H1 (cell line): ENCODE measurements around the gene WNT9A. TPM values are rescaled to one million over a fixed set of nuclear protein-coding genes. Genes with fewer than 3 reads are reported as not detected.
"Not testable (repeated sequence)": the region's sequence is repeated elsewhere in the genome, so short reads cannot be mapped to it uniquely, and the experiment has no call there.

Source experiments
- CTCF ChIA-PET: fragments of 300-600 bp; sonication (Branson Sonifier 250); formaldehyde crosslinking; loops from one replicate; lab custom pipeline; 2021; ENCODE audit not compliant: partially characterized antibody; lab: Charles Lee
- POLR2A ChIA-PET: fragments of 300-600 bp; sonication (Branson Sonifier 250); formaldehyde crosslinking; loops from one replicate; lab custom pipeline; 2021; ENCODE audit warnings: inconsistent platforms; ENCODE audit not compliant: partially characterized antibody; lab: Charles Lee
- DNase-seq, 2 experiments: peaks; one replicate each; pipeline versions ENCODE4 v3.0.0 to v3.0.0-alpha.2; 2010 to 2022; ENCODE audit warnings: low spot score in 2 of 2, low read depth in 1 of 2, mixed read lengths in 1 of 2
- FAIRE-seq: peaks from 2 replicates; lab custom pipeline; 2011; peaks lifted over from hg19 to GRCh38; lab: Jason Lieb, UNC
- H2AFZ ChIP-seq: 2 replicates; pipeline ENCODE4 v1.8.1; 2012; ENCODE audit warnings: low read length, inconsistent platforms
- H2AK5ac ChIP-seq: 2 replicates; pipeline ENCODE4 v1.6.1; 2013; ENCODE audit warnings: low read depth, low read length
- H2BK120ac ChIP-seq: replicated peaks from 2 replicates; pipeline ENCODE3; 2013; ENCODE audit warnings: low read depth, low read length, inconsistent platforms
- H2BK12ac ChIP-seq: 2 replicates; pipeline ENCODE4 v1.6.1; 2013; ENCODE audit warnings: low read depth, low read length
- H2BK15ac ChIP-seq: 2 replicates; pipeline ENCODE4 v1.6.1; 2013; ENCODE audit warnings: low read length
- H2BK20ac ChIP-seq: 2 replicates; pipeline ENCODE4 v1.6.1; 2013; ENCODE audit warnings: low read length
- H2BK5ac ChIP-seq: 2 replicates; pipeline ENCODE4 v1.6.1; 2013; ENCODE audit warnings: low read depth, low read length
- H3K14ac ChIP-seq: 2 replicates; pipeline ENCODE4 v1.6.1; 2013; ENCODE audit warnings: inconsistent platforms; ENCODE audit not compliant: insufficient read length
- H3K18ac ChIP-seq: 2 replicates; pipeline ENCODE4 v1.6.1; 2013; ENCODE audit warnings: low read length; ENCODE audit errors: extremely low read depth
- H3K23ac ChIP-seq: 2 replicates; pipeline ENCODE4 v1.6.1; 2013; ENCODE audit warnings: inconsistent platforms; ENCODE audit not compliant: insufficient read length
- H3K23me2 ChIP-seq: 2 replicates; pipeline ENCODE4 v1.6.1; 2013; ENCODE audit warnings: low read depth, low read length
- H3K27ac ChIP-seq: 2 replicates; pipeline ENCODE4 v1.6.1; 2011; ENCODE audit warnings: low read depth, low read length, inconsistent platforms
- H3K27me3 ChIP-seq, 4 experiments: replicated peaks in 1 of 4; 1 replicate in 1 of 4; 2 replicates in 3 of 4; pipeline versions ENCODE4 v1.6.1 to v1.8.1; 2011 to 2013; ENCODE audit warnings: low read length in 3 of 4, mild to moderate bottlenecking in 3 of 4, inconsistent platforms in 2 of 4, mixed read lengths in 2 of 4, moderate library complexity in 1 of 4; ENCODE audit not compliant: control insufficient read depth in 3 of 4, insufficient read depth in 3 of 4; ENCODE audit errors: extremely low read depth in 1 of 4
- H3K36me3 ChIP-seq, 4 experiments: 2 replicates each; pipeline versions ENCODE4 v1.6.1 to v1.8.1; 2011 to 2013; ENCODE audit warnings: mild to moderate bottlenecking in 4 of 4, low read length in 3 of 4, moderate library complexity in 2 of 4, control low read depth in 1 of 4, inconsistent platforms in 1 of 4; ENCODE audit not compliant: insufficient read depth in 4 of 4, control insufficient read depth in 2 of 4
- H3K4ac ChIP-seq: replicated peaks from 2 replicates; pipeline ENCODE3; 2013; ENCODE audit warnings: low read length, low read depth, mixed read lengths, inconsistent platforms; ENCODE audit not compliant: insufficient read length
- H3K4me1 ChIP-seq, 4 experiments: replicated peaks in 1 of 4; 1 replicate in 1 of 4; 2 replicates in 3 of 4; pipeline versions ENCODE4 v1.6.1 to v1.8.1; 2011 to 2013; ENCODE audit warnings: low read length in 3 of 4, inconsistent platforms in 2 of 4, mixed read lengths in 1 of 4; ENCODE audit not compliant: insufficient read depth in 4 of 4, control insufficient read depth in 3 of 4
- H3K4me2 ChIP-seq, 2 experiments: 2 replicates each; pipeline versions ENCODE4 v1.6.1 to v1.8.1; 2011 to 2013; ENCODE audit warnings: low read depth in 2 of 2, low read length in 2 of 2, control low read depth in 1 of 2, inconsistent platforms in 1 of 2, mild to moderate bottlenecking in 1 of 2; ENCODE audit not compliant: insufficient read depth in 1 of 2
- H3K4me3 ChIP-seq, 4 experiments: fragments of 200-600, 300-600 bp in 1 of 4; sonication (generic), shearing (Covaris generic), sonication (Bioruptor Twin) in 1 of 4; 2 replicates each; pipeline versions ENCODE4 v1.5.1 to v1.8.1; 2011 to 2016; ENCODE audit warnings: low read length in 4 of 4, low read depth in 3 of 4, control low read depth in 2 of 4, inconsistent platforms in 2 of 4, mild to moderate bottlenecking in 2 of 4, mixed read lengths in 1 of 4, moderate library complexity in 1 of 4; ENCODE audit not compliant: insufficient read depth in 2 of 4; ENCODE audit errors: extremely low read depth in 1 of 4
- H3K56ac ChIP-seq: replicated peaks from 2 replicates; pipeline ENCODE3; 2013; ENCODE audit warnings: low read depth, mild to moderate bottlenecking, mixed read lengths, low read length, inconsistent platforms; ENCODE audit not compliant: insufficient read length
- H3K79me1 ChIP-seq: 2 replicates; pipeline ENCODE4 v1.6.1; 2013; ENCODE audit warnings: low read depth, low read length, control low read depth
- H3K79me2 ChIP-seq, 2 experiments: 2 replicates each; pipeline versions ENCODE4 v1.6.1 to v1.8.1; 2012 to 2013; ENCODE audit warnings: low read length in 2 of 2, mild to moderate bottlenecking in 2 of 2, inconsistent platforms in 1 of 2; ENCODE audit not compliant: insufficient read depth in 2 of 2, control insufficient read depth in 1 of 2
- H3K9ac ChIP-seq, 4 experiments: replicated peaks in 1 of 4; 1 replicate in 1 of 4; 2 replicates in 3 of 4; pipeline versions ENCODE4 v1.6.1 to v1.8.1; 2011 to 2013; ENCODE audit warnings: low read depth in 3 of 4, low read length in 3 of 4, control low read depth in 2 of 4, mild to moderate bottlenecking in 2 of 4, moderate library complexity in 2 of 4, inconsistent platforms in 1 of 4; ENCODE audit errors: extremely low read depth in 1 of 4
- H3K9me3 ChIP-seq, 2 experiments: 2 replicates each; pipeline versions ENCODE4 v1.6.1 to v1.8.1; 2012 to 2013; ENCODE audit warnings: mild to moderate bottlenecking in 2 of 2, moderate library complexity in 2 of 2, control low read depth in 1 of 2, inconsistent platforms in 1 of 2, low read depth in 1 of 2, low read length in 1 of 2, mixed read lengths in 1 of 2; ENCODE audit not compliant: insufficient read depth in 2 of 2
- H4K20me1 ChIP-seq, 2 experiments: replicated peaks in 1 of 2; 2 replicates each; pipeline versions ENCODE3 to v1.8.1; 2011 to 2013; ENCODE audit warnings: inconsistent platforms in 2 of 2, low read length in 2 of 2, mild to moderate bottlenecking in 1 of 2; ENCODE audit not compliant: insufficient read depth in 2 of 2, control insufficient read depth in 1 of 2
- H4K5ac ChIP-seq: 2 replicates; pipeline ENCODE4 v1.6.1; 2013; ENCODE audit warnings: low read length, low read depth, mixed read lengths, inconsistent platforms; ENCODE audit not compliant: insufficient read length
- H4K8ac ChIP-seq: 2 replicates; pipeline ENCODE4 v1.8.0; 2013; ENCODE audit warnings: mild to moderate bottlenecking, moderate library complexity, low read length, inconsistent platforms; ENCODE audit not compliant: insufficient read depth; ENCODE audit errors: extremely low read depth
- H4K91ac ChIP-seq: replicated peaks from 2 replicates; pipeline ENCODE3; 2013; ENCODE audit warnings: low read length, mixed read lengths, inconsistent platforms; ENCODE audit not compliant: insufficient read length
- WGBS, 2 experiments: shearing (Covaris generic) in 1 of 2; methylation state at CpG; one replicate each; pipeline versions ENCODE4 v1.1.6 to v1.1.7; 2013 to 2015; ENCODE audit warnings: low lambda C conversion rate in 2 of 2, mixed read lengths in 2 of 2, inconsistent platforms in 1 of 2, low coverage in 1 of 2, missing lambda C conversion rate in 1 of 2; ENCODE audit not compliant: insufficient replicate concordance in 2 of 2, insufficient coverage in 1 of 2, insufficient read length in 1 of 2; ENCODE audit errors: extremely low coverage in 1 of 2, missing lambda C conversion rate in 1 of 2; 5-methylcytosine and 5-hydroxymethylcytosine counted together
- polyA plus RNA-seq, 7 experiments: library from polyadenylated mRNA; depleted of rRNA in 3 of 7; stranded (reverse) in 5 of 7; unstranded in 2 of 7; fragments of >200 nt in 5 of 7; fragments of 200-250 nt in 2 of 7; gene quantifications; 1 replicate in 5 of 7; 2 replicates in 1 of 7; 4 replicates in 1 of 7; pipeline versions ENCODE4 v1.2.1 to v1.2.3, GENCODE V29; 2011 to 2013; ENCODE audit warnings: missing spikeins in 2 of 7, mixed read lengths in 2 of 7
- total RNA-seq: library from RNA; stranded (reverse); fragmentation: NEBNext Ultra II Directional; extraction: Animal tissue kit (Norgen Biotek cat#: 25700); gene quantifications from 2 replicates; pipeline ENCODE4 v1.2.1, GENCODE V29; 2021

Gene WNT9A
- total and polyA plus RNA-seq, 2 of the 8 experiments (the other 6 are each of a cell fraction or from before 2014, with no cell fraction given), result 1.1 to 1.5 TPM

GRCh38 chr1:227970076-227970995, 22.6 kb upstream of the WNT9A start:
- WGBS, 2 experiments, result 88% methylated on average over 27 of the region's 36 CpGs; no CpG with 5 or more reads in 1 of the 2 experiments
- H2AFZ ChIP-seq, H3K4me2 ChIP-seq, H4K8ac ChIP-seq, H2AK5ac ChIP-seq, DNase-seq, H3K4ac ChIP-seq, H3K4me3 ChIP-seq, H2BK5ac ChIP-seq, H3K9me3 ChIP-seq, H3K27me3 ChIP-seq, H3K27ac ChIP-seq, H4K20me1 ChIP-seq, H3K18ac ChIP-seq, H2BK120ac ChIP-seq, H4K5ac ChIP-seq, H2BK20ac ChIP-seq, H2BK15ac ChIP-seq, H3K36me3 ChIP-seq, H3K4me1 ChIP-seq, H3K79me1 ChIP-seq, H4K91ac ChIP-seq, H3K23me2 ChIP-seq, H3K9ac ChIP-seq, FAIRE-seq, H3K23ac ChIP-seq, H3K56ac ChIP-seq, H3K14ac ChIP-seq, H3K79me2 ChIP-seq, H2BK12ac ChIP-seq: not testable (repeated sequence)
- ChIA-PET CTCF (interaction anchor here (0.6 to 1.5 kb wide), 4 partner anchors 17 to 489 kb away, joined by 3 to 4 read pairs (median 4); no protein-coding TSS in a partner anchor), POLR2A (interaction anchor here (0.6 to 1.2 kb wide), 2 partner anchors 34 to 239 kb away, joined by 3 read pairs; no protein-coding TSS in a partner anchor)
